Testis (tissue), 2 donors: ENCODE measurements around the gene CENPM.

Experiments
- POLR2A ChIP-seq: fragments of 450-650 bp; IDR thresholded peaks from one replicate; pipeline ENCODE4 v1.6.1; 2017; ENCODE audit warnings: antibody characterized with exemption, mild to moderate bottlenecking, moderate library complexity
- TF ChIP-seq, protein P1 (sequence below), 3 experiments: fragments of 450-650 bp in 2 of 3; fragments of 200-600 bp in 1 of 3; sonication (generic) in 1 of 3; IDR thresholded peaks; one replicate each; pipeline ENCODE4 v1.5.1; 2016 to 2019; ENCODE audit warnings: antibody characterized with exemption in 3 of 3, mild to moderate bottlenecking in 2 of 3, moderate library complexity in 1 of 3

DNA sequence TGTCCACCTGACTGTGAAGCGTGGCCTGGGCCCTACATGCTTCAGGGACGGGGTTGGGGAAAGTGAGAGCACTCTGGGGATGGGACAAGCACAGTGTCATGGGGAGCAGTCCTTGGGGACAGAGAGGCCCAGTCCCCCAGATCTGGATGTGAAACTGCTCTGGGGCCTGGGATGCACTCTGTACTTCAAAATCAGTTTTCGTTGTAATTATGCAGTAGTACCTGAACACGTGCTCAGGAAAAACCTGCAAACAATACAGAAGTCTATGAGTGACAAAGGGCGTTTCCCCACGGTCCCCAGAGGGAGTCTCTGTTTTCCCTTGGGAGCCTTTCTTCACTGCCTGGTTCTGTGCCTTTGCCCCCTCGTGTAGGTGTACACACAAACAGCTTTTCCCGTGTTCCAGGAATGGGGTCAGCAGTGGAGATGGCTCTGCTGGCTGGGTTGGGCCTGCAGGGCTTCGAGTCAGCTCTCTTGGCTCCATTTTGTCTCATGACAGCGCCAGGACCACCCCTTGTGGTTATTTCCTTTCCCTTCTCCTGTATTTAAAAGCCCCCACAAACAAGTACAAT is 15.2 kb downstream of the CENPM start:
- TF ChIP-seq POLR2A = no peak
- TF ChIP-seq, protein P1, sequence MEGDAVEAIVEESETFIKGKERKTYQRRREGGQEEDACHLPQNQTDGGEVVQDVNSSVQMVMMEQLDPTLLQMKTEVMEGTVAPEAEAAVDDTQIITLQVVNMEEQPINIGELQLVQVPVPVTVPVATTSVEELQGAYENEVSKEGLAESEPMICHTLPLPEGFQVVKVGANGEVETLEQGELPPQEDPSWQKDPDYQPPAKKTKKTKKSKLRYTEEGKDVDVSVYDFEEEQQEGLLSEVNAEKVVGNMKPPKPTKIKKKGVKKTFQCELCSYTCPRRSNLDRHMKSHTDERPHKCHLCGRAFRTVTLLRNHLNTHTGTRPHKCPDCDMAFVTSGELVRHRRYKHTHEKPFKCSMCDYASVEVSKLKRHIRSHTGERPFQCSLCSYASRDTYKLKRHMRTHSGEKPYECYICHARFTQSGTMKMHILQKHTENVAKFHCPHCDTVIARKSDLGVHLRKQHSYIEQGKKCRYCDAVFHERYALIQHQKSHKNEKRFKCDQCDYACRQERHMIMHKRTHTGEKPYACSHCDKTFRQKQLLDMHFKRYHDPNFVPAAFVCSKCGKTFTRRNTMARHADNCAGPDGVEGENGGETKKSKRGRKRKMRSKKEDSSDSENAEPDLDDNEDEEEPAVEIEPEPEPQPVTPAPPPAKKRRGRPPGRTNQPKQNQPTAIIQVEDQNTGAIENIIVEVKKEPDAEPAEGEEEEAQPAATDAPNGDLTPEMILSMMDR (IDR thresholded peaks at IDR 0.05) = no peak
